Thyroid gland (tissue), 4 donors: ENCODE measurements around the gene ESYT1.

ENCODE experiments used
- CTCF ChIP-seq, 6 experiments: fragments of 200-600 bp in 3 of 6; fragments of 450-650 bp in 3 of 6; sonication (generic) in 3 of 6; IDR thresholded peaks; one replicate each; pipeline ENCODE4 v1.5.1; 2016 to 2019; ENCODE audit warnings: antibody characterized with exemption in 6 of 6, mild to moderate bottlenecking in 2 of 6, inconsistent platforms in 1 of 6, moderate library complexity in 1 of 6
- POLR2A ChIP-seq, 2 donors: fragments of 450-650 bp; IDR thresholded peaks; one replicate each; pipeline ENCODE4 v1.6.1; 2017; ENCODE audit warnings: antibody characterized with exemption in 2 of 2, mild to moderate bottlenecking in 2 of 2, moderate library complexity in 1 of 2

DNA sequence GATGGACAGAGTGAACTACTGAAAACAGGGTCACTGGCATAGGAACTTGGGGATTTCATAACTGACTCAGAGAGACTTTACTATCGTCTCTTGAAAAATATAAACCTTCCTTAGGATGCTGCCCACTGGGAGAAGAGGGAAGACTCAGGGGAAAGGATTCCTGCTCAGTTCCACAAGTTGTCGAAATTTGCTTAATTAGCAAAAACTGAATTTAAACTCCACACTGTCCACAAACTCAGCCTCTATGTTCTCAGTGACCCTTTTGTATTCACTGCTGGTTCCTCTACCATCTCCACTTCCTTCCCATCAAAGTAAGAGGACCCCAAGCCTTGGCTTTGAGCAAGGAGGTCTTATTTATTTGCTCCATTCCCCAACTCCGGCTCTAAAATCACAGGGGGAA lies 17.1 kb downstream of the ESYT1 start:
- TF ChIP-seq CTCF (IDR thresholded peaks at IDR 0.05) = no peak
- TF ChIP-seq POLR2A (IDR thresholded peaks at IDR 0.05) = no peak
